Frontal cortex (tissue), 4 donors: ENCODE data around the gene KCNF1. TPM values are rescaled to one million over a fixed set of nuclear protein-coding genes. Genes with fewer than 3 reads are reported as not detected.

Experiments used
- DNase-seq, 2 donors: peaks; one replicate each; pipeline ENCODE4 v3.0.0; 2012; ENCODE audit warnings: low spot score in 2 of 2
- FAIRE-seq: peaks from 2 replicates; lab custom pipeline; 2012; peaks lifted over from hg19 to GRCh38; lab: Jason Lieb, UNC
- total RNA-seq: library from RNA; depleted of rRNA; stranded (reverse); fragments of >200 nt; gene quantifications from one replicate; pipeline ENCODE4 v1.2.3, GENCODE V29; 2014
- donor health status: control.
- donor health status: control.
- donor health status: control.

The KCNF1 gene
- total RNA-seq, 1 donor from 2014 or later: 20.0 TPM

GRCh38 chr2:10934308-10934978 is 22.7 kb downstream of the KCNF1 start:
- DNase-seq (no peak), FAIRE-seq (no peak)

DNA sequence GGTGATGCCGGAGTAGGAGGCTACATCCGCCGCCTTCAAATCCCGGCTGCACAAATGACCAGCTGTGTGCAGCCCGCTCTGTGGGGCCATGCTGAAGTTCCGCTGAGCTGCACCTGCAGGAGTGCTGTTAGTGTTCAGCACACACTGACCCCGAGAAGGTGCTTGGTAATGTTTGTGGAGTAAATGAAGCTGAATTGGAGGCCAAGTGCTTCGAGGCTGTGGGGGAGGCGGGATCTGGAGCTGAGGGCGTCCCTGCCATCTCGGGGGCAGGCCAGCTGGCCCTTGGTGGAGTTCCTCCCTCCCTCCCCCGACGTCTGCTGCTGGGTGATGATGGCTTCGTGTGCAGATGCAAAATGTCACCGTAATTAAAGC is 23.2 kb downstream of the KCNF1 start:
- DNase-seq: no peak
- FAIRE-seq: no peak

- FAIRE-seq (no peak), DNase-seq (no peak)
Measured at GRCh38 chr2:10935366-10935918, 23.7 kb downstream of the KCNF1 start.

DNA sequence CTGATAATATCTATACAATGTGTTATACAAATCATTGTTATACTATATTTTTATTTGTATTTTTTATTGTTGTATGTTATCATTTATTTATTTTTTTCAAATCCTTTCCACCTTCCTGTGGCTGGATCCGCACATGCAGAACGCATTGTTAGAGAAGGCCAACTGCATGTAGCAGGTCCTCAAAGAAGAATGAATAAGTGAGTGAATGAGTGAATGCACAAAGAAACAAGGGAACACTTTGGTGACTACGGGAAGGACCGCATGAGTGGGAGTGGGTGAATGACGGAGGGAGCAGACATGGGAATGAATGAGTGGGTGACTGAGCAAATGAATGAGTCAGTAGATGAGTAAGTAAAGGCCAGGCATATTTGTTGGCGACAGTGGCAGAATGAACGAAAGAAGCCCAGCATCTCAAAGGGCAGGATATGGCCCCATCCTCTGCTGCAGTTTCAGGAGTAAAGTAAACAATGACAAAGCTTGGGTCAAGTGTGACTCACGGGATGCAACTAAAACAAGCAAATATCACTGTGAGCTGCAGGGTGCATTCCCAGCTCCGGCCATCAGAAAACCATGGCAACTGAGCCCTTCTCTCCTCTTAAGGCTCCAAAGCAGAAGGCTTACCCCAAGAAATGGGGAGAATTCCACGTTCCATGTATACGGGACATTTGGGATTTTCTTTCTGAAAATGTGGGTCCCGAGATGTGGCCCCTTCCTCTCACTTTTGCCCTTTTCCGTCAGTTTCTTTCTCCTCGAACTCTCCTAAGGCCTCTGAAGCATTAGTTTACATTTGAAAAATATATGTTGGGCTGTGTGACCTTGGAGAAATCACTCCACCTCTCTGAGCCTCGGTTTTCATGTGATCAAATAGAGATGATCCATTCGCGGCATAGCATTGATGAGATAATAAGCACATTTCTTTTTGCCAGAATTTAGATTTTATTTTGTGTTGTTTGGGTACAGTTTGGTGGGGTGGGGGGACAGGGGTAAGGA is 24.5 kb downstream of the KCNF1 start:
- no peak for FAIRE-seq
- peak in 1 of 2 donors; percentile 52 for DNase-seq

DNA sequence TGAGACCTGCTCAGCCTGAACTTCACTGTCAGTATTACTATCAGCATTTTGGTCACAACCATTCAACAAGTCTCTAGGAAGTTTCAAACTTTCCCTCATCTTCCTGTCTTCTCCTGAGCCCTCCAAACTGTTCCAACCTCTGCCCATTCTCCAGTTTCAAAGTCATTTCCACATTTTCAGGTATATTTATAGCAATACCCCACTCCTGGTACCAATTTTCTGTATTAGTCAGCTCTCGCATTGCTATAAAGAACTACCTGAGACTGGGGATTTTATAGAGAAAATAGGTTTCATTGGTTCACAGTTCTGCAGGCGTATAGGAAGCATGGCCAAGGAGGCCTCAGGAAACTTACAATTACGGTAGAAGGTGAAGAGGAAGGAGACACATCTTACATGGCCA is 27.3 kb downstream of the KCNF1 start:
- DNase-seq (no peak), FAIRE-seq (no peak)

- no peak for FAIRE-seq
- DNase-seq: no peak
Measured at GRCh38 chr2:10940596-10940995, 28.9 kb downstream of the KCNF1 start.

GRCh38 chr2:10941383-10941782 is 29.6 kb downstream of the KCNF1 start:
- no peak for DNase-seq
- no peak for FAIRE-seq

GRCh38 chr2:10944799-10945198 is 33.1 kb downstream of the KCNF1 start:
- FAIRE-seq: no peak
- no peak for DNase-seq

GRCh38 chr2:10946394-10946793 is 34.7 kb downstream of the KCNF1 start:
- DNase-seq: no peak
- FAIRE-seq: no peak

- FAIRE-seq (no peak), DNase-seq (no peak)
Measured at GRCh38 chr2:10947005-10947440, 35.3 kb downstream of the KCNF1 start.

GRCh38 chr2:10947446-10948187 is 35.9 kb downstream of the KCNF1 start:
- FAIRE-seq (no peak), DNase-seq (no peak)

DNA sequence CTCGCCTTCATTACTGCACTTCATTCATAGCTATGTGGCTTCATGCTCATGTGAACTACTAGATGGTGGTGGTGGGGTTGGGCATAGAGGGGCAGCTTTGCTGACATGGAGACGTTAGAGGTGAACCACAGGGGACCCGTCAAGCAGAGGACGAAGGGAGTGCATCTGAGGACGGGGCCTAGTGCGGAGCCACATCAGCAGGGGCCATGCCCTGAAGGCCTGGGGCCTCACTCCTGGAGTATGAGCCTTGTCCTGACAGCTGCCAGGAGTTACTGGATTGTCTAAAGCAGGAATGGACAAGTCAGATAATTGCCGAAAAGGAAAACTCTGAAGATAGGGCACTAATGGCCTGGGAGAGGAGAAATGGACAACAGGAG is 36.4 kb downstream of the KCNF1 start:
- FAIRE-seq (no peak), DNase-seq (no peak)

DNA sequence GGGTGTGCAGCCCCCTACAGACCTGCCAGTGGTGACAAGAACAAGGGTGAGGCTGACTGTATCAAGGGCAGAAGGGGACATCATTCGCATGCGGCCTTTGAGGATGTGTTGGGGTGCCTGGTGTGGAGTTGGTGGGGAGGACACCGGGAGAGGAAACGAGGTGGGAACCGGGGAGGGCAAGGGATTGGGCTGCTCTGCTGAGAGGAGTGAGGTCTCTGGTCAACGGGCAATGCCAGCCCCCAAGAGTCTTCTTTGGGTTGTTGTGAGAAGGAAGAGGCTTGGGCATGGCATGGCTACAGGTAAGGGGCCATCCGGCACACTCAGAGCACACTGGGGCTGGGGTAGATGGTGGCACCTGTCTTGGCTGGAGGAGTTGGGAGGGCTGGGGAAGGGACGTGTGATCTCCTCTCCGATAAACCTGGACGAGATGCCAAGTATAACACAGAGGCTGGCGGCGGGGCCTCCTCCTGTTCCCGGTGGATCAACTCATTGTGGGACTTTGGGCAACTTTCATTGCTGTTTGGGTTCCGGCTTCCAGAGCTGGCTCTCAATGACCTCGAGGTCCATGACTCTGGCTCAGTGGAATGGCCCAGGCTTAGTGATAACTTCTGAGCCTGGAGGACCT is 37.0 kb downstream of the KCNF1 start:
- FAIRE-seq: no peak
- DNase-seq: no peak

GRCh38 chr2:10949835-10950234 is 38.1 kb downstream of the KCNF1 start:
- FAIRE-seq: no peak
- DNase-seq: no peak

DNA sequence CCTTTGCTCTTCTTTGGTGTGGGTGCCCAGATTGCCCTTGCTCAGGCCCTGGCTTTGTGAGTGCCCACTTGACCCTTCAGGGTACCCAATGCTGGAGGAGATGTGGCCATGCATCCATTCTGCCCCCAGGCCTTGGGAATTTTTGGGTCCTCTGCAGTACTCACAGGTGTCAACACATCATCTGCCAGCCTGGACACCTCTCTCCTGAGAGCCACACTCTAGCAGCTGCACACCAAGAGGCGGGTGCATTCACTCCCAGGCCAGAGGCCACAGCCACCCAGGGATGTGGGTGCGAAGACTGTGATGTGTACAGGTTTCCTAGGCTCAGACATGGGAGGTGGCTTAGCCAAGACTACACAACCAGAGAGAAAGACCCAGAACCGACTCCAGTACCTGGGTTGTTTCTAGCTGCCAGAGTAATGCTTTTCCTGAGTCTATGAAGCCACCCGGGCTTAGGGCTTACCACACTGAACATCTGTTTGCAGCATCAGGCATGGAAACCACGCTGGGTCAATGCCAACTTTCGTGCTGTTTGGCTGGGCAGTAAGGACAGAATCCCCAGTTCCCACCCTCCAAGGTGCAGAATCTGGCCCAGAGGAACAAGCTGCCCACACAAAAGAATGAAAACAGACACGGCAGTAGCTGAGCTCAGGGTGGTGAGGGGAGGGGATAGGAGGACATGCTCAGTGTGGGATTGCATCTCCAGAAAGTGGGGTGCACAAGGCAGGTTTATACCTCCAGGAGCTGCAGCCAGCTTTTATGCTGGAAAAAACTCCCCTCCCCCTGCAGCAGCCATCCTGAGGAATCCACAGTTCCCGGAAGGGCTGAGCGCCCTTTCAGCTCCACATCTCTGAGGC is 40.1 kb downstream of the KCNF1 start:
- FAIRE-seq (no peak), DNase-seq (no peak)

DNA sequence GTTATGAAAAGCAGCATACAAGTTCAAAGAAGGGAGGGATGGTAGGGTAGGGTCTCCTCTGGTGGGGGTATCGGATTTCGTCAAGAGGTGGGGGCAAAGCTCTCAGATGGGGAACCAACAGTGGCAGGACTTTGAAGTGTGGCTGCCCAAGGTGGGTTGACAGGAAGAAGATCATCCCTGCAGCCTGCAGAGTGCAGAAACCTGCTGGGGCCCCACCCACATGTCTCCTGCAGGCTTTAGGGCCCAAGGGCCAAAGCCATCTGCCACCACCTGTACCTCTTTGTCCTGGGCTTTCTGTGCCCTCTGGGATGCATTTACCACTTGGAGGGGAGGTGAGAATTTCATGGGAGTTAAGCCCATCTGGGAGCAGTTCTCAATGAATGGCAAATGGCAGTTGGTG is 42.7 kb downstream of the KCNF1 start:
- FAIRE-seq (no peak), DNase-seq (no peak)

GRCh38 chr2:10954856-10955818 is 43.4 kb downstream of the KCNF1 start:
- DNase-seq (no peak), FAIRE-seq (no peak)
